AG04449 (cell line): ENCODE results near the gene IQCE.
A peak's percentile ranks its signal among the peaks of the same experiment; 100 is the strongest.
"Not testable (repeated sequence)": the region's sequence is repeated elsewhere in the genome, so short reads cannot be mapped to it uniquely, and the experiment has no call there.

Source experiments
- CTCF ChIA-PET: fragments of 350-600 bp; formaldehyde crosslinking; extraction: SDS; loops from one replicate; lab custom pipeline; 2021; ENCODE audit warnings: antibody characterized with exemption; lab: Yijun Ruan, JAX
- POLR2A ChIA-PET: fragments of 400-600, 350-600 bp; formaldehyde crosslinking; extraction: SDS; loops from one replicate; lab custom pipeline; 2020; ENCODE audit warnings: antibody characterized with exemption, inconsistent platforms; lab: Yijun Ruan, JAX
- DNase-seq: peaks from one replicate; pipeline ENCODE4 v3.0.0-alpha.2; 2010; ENCODE audit warnings: low read depth, low spot score
- H3K4me3 ChIP-seq: 2 replicates; pipeline ENCODE4 v1.5.1; 2011; ENCODE audit warnings: low read depth, mild to moderate bottlenecking, control low read depth, low read length
- CTCF ChIP-seq: IDR thresholded peaks from one replicate; pipeline ENCODE4 v1.5.1; 2011; ENCODE audit warnings: mild to moderate bottlenecking, moderate library complexity, low read length, control low read depth, inconsistent platforms; ENCODE audit not compliant: insufficient read depth; ENCODE audit errors: missing control alignments

IQCE gene

DNA sequence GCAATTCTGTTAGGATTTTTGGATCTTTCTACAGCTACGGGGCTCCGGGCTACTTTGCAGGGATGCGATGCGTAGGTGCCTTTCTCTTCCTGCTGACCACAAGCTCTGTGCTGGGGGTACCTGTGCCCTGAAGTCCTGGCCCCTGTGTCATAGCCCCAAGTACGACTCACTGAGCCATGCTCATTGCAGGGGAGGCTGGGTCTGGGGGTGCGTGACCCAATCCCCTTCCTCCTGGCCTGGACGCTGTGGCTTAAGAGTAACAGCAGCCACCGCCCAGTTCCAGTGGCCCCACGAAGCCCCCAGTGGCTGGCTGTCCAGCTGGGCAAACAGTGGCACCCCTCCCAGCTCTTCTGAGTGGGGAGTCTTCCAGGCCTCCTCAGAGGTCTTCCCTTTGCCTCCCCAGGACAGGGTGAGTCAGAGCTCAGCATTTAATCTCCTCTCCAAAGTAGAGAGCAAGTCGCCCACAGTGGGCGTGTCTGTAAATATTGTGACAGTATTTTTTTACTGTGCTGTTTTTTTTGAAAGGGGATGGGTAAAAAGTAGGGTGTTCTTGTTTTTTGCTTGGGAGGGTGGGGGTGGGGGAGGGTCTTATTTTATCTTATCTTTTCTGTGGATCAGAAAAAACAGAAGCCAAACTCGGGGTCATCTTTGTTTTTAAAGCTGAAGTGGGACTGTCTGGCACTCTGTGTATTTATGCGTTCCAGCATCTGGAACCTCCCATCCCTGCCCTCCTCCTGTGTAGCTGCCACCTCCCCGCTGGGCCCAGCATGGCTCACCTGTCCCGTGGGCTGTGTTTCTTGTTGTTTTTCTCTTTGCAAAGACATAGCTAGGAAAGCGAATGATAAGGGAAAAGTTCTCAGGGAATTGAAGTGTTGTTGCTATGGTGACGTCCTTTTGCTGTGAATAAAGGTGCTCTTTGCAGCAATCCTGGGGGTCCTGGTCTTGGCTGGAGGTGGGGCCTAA lies 31.0 kb upstream of the IQCE start:
- DNase-seq, result peak; percentile 16
- no peak for TF ChIP-seq CTCF
- no peak overlapping the region for H3K4me3 ChIP-seq
- CTCF ChIA-PET, result interaction anchor here (0.9 to 1.3 kb wide), 3 partner anchors 39 to 76 kb away, joined by 3 to 4 read pairs (median 3); no protein-coding TSS in a partner anchor
- POLR2A ChIA-PET, result interaction anchor here (1.7 kb wide), 1 partner anchor 11 kb away, joined by 5 read pairs; no protein-coding TSS in a partner anchor

DNA sequence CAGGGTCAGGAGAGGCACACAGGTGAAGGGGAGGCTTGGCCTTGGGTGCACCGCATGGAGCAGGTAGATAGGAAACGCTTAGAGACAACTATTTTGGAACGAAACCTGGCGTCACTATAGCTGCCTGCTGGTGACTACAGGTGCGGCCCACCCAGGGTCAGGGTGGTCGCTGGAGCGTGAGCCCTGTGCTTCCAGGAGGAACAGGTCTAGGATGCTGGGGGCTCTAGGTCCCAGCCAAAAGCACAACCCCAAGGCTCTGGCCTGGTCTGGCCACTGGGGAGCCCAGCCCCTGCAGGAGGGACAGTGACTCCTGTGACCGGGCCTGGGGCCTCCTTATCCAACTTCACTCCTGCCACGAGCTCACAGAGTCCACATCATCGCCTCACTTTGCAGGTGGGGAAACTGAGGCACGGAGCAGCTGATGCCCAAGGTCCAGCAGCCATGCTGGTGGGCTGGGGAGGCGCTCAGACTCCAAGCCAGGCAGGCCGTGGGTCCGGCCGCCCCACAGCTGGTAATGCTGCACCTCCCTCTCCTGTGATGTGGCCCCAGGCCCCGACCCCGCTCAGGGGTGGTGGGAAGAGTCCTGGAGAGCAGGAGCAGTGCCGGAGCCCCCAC lies 30.2 kb upstream of the IQCE start:
- TF ChIP-seq CTCF, result no peak
- POLR2A ChIA-PET, result no interaction called here
- H3K4me3 ChIP-seq, result no peak overlapping the region
- CTCF ChIA-PET, result interaction anchor here (1.3 kb wide), 1 partner anchor 40 kb away, joined by 3 read pairs; no protein-coding TSS in a partner anchor
- no peak for DNase-seq

DNA sequence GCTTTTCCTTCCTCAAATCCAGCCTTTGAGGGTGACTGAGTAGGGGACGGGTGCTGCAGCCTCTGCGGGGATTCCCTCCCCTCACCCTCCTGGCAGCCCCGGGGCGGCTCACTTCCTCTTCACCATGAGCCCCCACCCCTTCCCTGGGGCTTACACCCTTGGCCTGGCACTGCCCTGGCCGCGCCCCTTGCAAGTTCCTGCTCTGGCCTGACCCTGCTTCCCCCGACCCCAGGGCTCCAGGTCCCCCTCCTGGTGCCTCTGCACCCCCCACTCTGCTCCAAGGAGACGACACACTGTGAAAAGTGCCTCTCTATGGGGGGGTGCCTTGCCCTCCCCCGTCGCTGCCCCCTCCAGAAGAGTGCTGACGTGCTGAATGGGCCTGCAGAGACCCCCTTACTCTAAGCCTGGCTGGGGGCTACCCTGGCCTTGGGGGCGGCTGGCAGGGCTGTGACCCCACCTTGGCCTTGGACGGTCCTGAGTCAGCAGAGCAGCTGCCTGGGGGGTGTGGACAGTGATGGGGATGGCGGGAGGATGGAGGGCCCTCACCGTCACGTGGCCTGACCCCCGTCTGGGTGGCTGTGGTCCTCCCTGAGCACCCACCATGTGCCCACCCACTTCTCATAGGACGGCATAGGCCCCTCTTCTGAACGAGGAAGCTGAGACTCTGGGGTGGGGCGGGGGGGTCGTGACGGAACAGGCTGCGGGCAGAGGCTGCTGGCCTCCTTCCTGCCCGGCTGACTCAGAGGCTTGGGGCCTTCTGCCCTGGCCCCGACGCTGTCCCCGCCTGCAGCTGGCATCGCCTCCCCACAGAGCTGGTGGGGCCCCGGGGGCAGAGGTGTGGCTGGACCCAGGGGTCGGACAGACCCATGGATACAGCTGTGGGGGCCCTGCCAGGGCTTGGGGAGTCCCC lies 29.4 kb upstream of the IQCE start:
- POLR2A ChIA-PET, result no interaction called here
- no peak for DNase-seq
- CTCF ChIA-PET, result interaction anchor here (0.5 to 1.8 kb wide), 3 partner anchors 9 to 49 kb away, joined by 3 to 5 read pairs (median 3); no protein-coding TSS in a partner anchor
- TF ChIP-seq CTCF, result no peak
- no peak overlapping the region for H3K4me3 ChIP-seq

DNA sequence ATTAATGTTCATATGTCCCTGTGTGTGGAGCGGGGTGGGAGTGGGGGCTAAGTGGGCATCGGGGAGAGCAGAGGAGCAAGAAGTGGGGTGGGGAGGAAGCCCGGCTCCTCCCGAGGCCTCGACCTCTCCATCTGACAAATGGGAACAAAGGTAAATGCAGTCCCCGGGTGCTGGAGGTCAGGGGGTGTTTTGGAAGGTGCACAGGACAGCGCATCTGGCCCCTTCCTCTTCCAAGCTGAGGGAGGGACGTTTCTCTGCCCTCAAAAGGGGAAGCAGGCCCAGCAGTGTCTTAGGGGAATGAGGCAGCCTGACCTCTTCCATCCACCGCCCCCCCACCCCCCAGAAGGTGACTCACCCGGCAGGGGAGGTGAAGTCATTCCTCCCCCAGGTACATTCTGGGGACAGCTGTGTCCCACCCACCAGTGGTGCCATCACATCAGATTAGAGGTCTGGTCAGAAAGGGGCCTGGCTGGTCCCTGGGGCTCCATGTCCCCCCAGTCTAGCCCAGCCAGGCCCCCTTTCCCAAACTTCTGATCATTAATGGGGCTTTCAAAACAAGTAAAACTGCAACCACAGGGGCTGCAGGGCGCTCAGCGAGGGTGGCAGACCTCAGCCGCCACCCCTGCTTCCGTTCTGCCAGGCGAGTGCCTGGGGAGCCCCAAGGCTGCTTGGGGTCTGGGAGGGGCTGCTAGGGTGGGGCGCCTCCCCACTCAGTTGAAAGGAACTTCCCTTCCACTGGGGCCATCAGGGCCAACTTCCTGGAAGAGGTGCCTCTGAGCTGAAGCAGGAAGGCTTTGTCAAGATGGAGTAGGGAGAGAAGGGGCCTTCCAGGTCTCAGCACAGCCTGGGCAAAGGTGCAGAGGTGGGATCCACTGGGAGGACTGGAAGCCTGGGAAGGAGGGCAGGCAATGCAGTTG lies 28.4 kb upstream of the IQCE start:
- no peak for DNase-seq
- POLR2A ChIA-PET, result no interaction called here

DNA sequence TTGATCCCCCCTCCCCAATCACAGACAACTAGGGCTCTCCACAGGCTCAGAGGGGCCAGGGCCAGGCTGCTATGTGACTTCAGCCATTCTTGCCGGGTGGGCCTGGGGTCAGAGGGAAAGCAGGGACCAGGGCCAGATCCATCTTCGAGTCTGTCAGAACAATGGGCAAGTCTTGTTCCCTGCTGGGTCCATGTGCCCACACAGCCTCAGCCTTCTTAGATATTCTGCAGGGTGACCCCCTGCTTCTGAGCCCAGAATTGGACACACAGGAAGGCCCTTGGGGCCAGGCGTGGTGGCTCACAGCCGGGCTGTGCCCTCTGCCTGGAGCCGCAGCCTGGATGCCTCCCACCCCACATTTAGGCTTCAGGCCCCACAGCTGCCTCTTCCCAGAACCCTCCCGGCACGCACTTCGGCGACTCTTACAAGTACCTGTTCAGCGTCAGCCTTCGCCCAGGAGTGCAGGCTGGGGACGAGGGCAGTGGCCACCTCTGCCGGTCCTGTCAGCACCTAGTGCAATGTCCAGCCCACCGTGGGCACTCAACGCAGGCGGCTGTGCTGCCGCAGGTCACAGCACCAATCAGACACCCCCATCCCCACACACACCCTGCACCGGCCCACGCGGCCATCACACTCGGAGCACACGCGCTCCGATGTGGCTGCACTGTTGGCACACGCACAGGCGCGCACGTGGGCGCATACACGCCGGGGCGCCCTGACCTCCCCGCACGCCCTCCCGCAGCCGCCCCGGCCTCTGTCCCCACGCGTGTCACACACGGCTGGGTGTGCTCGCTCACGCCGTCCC lies 27.6 kb upstream of the IQCE start:
- DNase-seq, POLR2A ChIA-PET, H3K4me3 ChIP-seq: not testable (repeated sequence)
- CTCF ChIA-PET, result interaction anchor here (1.8 kb wide), 1 partner anchor 11 kb away, joined by 5 read pairs; no protein-coding TSS in a partner anchor

More for the DNA sequence above, 28.4 kb upstream of the IQCE start:
- no peak overlapping the region for H3K4me3 ChIP-seq
- CTCF ChIA-PET, result interaction anchor here (0.5 to 1.8 kb wide), 2 partner anchors 10 to 48 kb away, joined by 3 to 5 read pairs; no protein-coding TSS in a partner anchor
- no peak for TF ChIP-seq CTCF

GRCh38 chr7:2531796-2532110 lies 27.0 kb upstream of the IQCE start:
- POLR2A ChIA-PET, H3K4me3 ChIP-seq, CTCF ChIA-PET, DNase-seq: not testable (repeated sequence)

- CTCF ChIA-PET, H3K4me3 ChIP-seq, POLR2A ChIA-PET, DNase-seq: not testable (repeated sequence)
Measured at GRCh38 chr7:2532199-2532772, 26.5 kb upstream of the IQCE start.

DNA sequence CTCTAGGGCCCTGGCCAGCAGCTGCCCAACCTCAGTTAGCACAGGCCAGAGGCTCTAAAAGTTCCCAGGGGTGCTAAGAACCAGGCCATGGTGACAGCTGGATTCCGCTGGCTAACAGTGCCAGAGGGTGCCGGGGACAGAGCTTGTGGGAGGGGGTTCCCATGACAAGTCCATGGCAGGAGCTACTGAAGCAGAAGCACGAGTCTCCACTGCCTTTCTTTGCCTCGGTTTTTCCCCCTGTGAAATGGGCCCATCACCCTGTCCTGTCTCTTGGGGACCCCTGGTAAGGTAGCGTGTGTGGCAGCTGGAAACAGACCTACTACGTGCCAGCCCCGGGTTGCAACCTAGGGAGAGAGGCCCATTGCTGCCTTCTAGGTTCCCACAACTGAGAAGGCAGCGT lies 26.0 kb upstream of the IQCE start:
- CTCF ChIA-PET, POLR2A ChIA-PET, H3K4me3 ChIP-seq: not testable (repeated sequence)

GRCh38 chr7:2533566-2533965 lies 25.2 kb upstream of the IQCE start:
- H3K4me3 ChIP-seq, DNase-seq, CTCF ChIA-PET, POLR2A ChIA-PET: not testable (repeated sequence)

More for the DNA sequence above, 26.0 kb upstream of the IQCE start:
- not testable (repeated sequence) for DNase-seq
